ENCODE data around the gene PITPNC1. TPM values are rescaled to one million over a fixed set of nuclear protein-coding genes. Genes with fewer than 3 reads are reported as not detected.
"Not testable (repeated sequence)": the region's sequence is repeated elsewhere in the genome, so short reads cannot be mapped to it uniquely, and the experiment has no call there.

PITPNC1 gene
- total and polyA plus RNA-seq, 4 experiments from 2014 or later, result 68.4 to 124 (median 89.9) TPM

DNA sequence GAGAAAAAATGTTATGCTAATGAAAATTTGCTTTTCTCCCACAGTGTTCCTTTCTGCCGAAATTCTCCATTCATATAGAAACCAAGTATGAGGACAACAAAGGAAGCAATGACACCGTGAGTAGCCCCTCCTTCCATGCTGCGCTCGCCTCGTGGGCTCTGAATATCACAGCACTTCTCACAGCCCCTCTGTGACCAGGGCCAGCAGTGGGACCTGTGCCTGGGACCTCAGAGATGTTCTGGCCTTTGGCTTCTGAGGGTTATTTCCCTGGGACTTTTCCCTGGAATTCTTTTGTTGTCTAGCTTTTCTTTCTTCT lies 201.0 kb downstream of the PITPNC1 start:
- peak overlapping the region in 2 of 7 donors; percentile 9 to 11 for H3K27ac Mint-ChIP-seq
- POLR2A ChIA-PET (ENCODE audit: partially characterized antibody), result no interaction called here
- H3K4me1 Mint-ChIP-seq, result peaks cover 3 to 13% (median 7%) of the 10 kb centered on the region in 4 donors
- H3K9me3 Mint-ChIP-seq, result peaks cover 0 to 2% (median 0%) of the 10 kb centered on the region in 8 donors
- H3K27me3 ChIP-seq (ENCODE audit: insufficient read depth, low read length), result no peaks in the 10 kb centered on the region
- no peak overlapping the region for H3K4me3 Mint-ChIP-seq
- intact Hi-C loops (cut with micrococcal nuclease), result no loop called here
- H3K27ac ChIP-seq (ENCODE audit: low read depth, low read length), result no peak overlapping the region
- H3K36me3 Mint-ChIP-seq, result peaks cover 16 to 32% of the 10 kb centered on the region in 2 donors
- H3K27me3 Mint-ChIP-seq, result no peaks in the 10 kb centered on the region
- H3K36me3 ChIP-seq (ENCODE audit: insufficient read depth, low read length), result peaks cover 8% of the 10 kb centered on the region
- no peak overlapping the region for H3K4me3 ChIP-seq (ENCODE audit: low read length in 2 of 2)
- CTCF ChIA-PET (ENCODE audit: partially characterized antibody), result no interaction called here
- no peaks in the 10 kb centered on the region for H3K4me1 ChIP-seq (ENCODE audit: insufficient read depth, low read length)
- DNase-seq, result no peak
- no peaks in the 10 kb centered on the region for H3K9me3 ChIP-seq (ENCODE audit: control insufficient read depth in 1 of 2, low read length in 2 of 2)

DNA sequence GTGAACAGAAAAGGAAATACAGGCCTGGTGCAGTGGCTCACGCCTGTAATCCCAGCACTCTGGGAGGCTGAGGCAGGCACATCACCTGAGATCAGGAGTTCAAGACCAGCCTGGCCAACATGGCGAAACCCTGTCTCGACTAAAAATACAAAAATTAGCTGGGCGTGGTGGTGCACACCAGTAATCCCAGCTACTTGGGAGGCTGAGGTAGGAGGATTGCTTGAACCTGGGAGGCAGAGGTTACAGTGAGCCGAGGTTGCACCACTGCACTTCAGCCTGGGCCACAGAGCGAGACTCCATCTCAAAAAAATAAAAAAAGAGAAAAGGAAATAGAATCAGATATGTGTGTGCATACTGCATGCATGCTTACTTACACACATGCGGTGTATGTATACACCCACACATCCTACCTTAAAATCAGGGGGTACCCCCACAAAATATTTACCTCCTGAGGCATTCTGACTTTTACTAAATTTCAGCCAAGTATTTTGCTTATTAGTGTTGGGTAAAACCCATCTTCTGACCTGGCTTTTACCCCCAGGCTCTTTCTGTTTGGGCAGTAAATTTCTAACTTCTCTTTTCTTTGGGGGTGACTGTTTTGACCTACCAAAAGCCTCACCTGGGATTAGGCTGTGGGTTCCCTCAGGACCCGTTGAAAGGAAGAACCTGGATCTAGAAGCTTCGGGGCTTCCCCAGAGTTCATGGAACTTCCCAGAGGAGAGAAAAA lies 201.8 kb downstream of the PITPNC1 start:
- H3K27ac ChIP-seq (ENCODE audit: low read depth, low read length); H3K4me3 Mint-ChIP-seq; H3K4me3 ChIP-seq (ENCODE audit: low read length in 2 of 2); H3K36me3 ChIP-seq (ENCODE audit: insufficient read depth, low read length); DNase-seq; H3K27me3 Mint-ChIP-seq; POLR2A ChIA-PET (ENCODE audit: partially characterized antibody); H3K27me3 ChIP-seq (ENCODE audit: insufficient read depth, low read length); intact Hi-C loops (cut with micrococcal nuclease); CTCF ChIA-PET (ENCODE audit: partially characterized antibody); H3K9me3 Mint-ChIP-seq; H3K9me3 ChIP-seq (ENCODE audit: control insufficient read depth in 1 of 2, low read length in 2 of 2); H3K4me1 ChIP-seq (ENCODE audit: insufficient read depth, low read length): not testable (repeated sequence)
- peaks cover 13 to 31% of the 10 kb centered on the region in 2 donors for H3K36me3 Mint-ChIP-seq
- peaks cover 0 to 11% (median 6%) of the 10 kb centered on the region in 4 donors for H3K4me1 Mint-ChIP-seq
- peak overlapping the region in 2 of 7 donors; percentile 9 to 74 for H3K27ac Mint-ChIP-seq

DNA sequence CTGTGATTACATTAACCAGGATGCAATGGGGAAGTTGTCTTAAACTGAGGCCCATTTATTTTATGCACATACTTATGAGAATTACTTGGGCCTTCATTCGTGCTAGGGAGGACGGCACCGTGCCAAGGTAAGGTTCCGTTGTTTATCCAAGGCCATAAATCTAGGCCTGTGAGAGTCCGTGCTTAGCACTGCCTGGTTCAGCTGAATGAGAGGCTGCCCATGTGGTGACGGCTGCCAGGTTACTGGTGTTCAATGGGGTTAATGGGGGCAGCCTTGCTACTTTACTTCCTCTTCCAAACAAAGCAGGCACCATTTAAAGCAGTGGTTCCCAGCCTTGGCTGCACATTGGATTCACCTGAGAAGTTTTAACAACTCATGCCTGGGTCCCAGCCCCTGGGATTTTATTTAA lies 205.6 kb downstream of the PITPNC1 start:
- Mint-ChIP-seq H3K4me1 (peaks cover 5 to 9% (median 7%) of the 10 kb centered on the region in 4 donors), H3K27ac (no peak overlapping the region), H3K4me3 (no peak overlapping the region), H3K36me3 (peaks cover 45 to 49% of the 10 kb centered on the region in 2 donors), H3K9me3 (peaks cover 0 to 3% (median 0%) of the 10 kb centered on the region in 8 donors), H3K27me3 (no peaks in the 10 kb centered on the region)
- intact Hi-C loops (cut with micrococcal nuclease), result no loop called here
- no peak for DNase-seq
- POLR2A ChIA-PET (ENCODE audit: partially characterized antibody), result interaction anchor here (0.5 kb wide), 1 partner anchor 88 kb away, joined by 4 read pairs; no protein-coding TSS in a partner anchor
- Histone ChIP-seq H3K9me3 (ENCODE audit: control insufficient read depth in 1 of 2, low read length in 2 of 2) (no peaks in the 10 kb centered on the region), H3K36me3 (ENCODE audit: insufficient read depth, low read length) (peaks cover 8% of the 10 kb centered on the region), H3K4me1 (ENCODE audit: insufficient read depth, low read length) (no peaks in the 10 kb centered on the region), H3K27ac (ENCODE audit: low read depth, low read length) (no peak overlapping the region), H3K27me3 (ENCODE audit: insufficient read depth, low read length) (no peaks in the 10 kb centered on the region), H3K4me3 (ENCODE audit: low read length in 2 of 2) (no peak overlapping the region)
- CTCF ChIA-PET (ENCODE audit: partially characterized antibody), result interaction anchor here (1.4 kb wide), 1 partner anchor 12 kb away, joined by 3 read pairs; no protein-coding TSS in a partner anchor

DNA sequence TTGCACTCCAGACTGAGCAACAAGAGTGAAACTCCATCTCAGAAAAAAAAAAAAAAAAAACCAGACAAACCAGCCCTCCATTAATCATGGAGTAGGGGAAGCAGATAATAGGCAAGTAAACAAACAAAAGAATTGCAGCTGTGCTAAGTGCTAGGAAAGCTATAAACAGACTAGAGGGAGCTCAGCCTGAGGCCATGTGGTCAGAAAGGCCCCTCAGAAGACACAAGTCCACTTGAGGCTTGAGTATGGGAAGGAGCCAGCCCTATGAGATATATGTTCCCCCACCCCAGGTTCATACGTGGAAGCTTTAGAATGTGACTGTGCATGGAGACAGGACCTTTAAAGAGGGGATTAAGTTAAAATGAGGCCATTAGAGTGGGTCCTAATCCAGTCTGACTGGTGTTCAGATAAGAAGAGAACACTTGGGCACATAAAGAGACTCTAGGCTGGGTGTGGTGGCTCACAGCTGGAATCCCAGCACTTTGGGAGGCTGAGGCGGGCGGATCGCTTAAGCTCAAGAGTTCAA lies 208.1 kb downstream of the PITPNC1 start:
- no peaks in the 10 kb centered on the region for H3K4me1 ChIP-seq (ENCODE audit: insufficient read depth, low read length)
- no peak overlapping the region for H3K4me3 Mint-ChIP-seq
- peaks cover 0 to 4% (median 0%) of the 10 kb centered on the region in 8 donors for H3K9me3 Mint-ChIP-seq
- POLR2A ChIA-PET (ENCODE audit: partially characterized antibody), result no interaction called here
- H3K4me3 ChIP-seq (ENCODE audit: low read length in 2 of 2), result no peak overlapping the region
- H3K9me3 ChIP-seq (ENCODE audit: control insufficient read depth in 1 of 2, low read length in 2 of 2), result no peaks in the 10 kb centered on the region
- peaks cover 6 to 13% (median 10%) of the 10 kb centered on the region in 4 donors for H3K4me1 Mint-ChIP-seq
- CTCF ChIA-PET (ENCODE audit: partially characterized antibody), result interaction anchor here (0.6 to 1.5 kb wide), 3 partner anchors 24 to 365 kb away, joined by 3 to 4 read pairs (median 4); no protein-coding TSS in a partner anchor
- peaks cover 37 to 44% of the 10 kb centered on the region in 2 donors for H3K36me3 Mint-ChIP-seq
- intact Hi-C loops (cut with micrococcal nuclease), result no loop called here
- no peaks in the 10 kb centered on the region for H3K27me3 Mint-ChIP-seq
- no peak for DNase-seq
- no peak overlapping the region for H3K27ac ChIP-seq (ENCODE audit: low read depth, low read length)
- H3K27ac Mint-ChIP-seq, result peak overlapping the region in 2 of 7 donors; percentile 15 to 57
- no peaks in the 10 kb centered on the region for H3K27me3 ChIP-seq (ENCODE audit: insufficient read depth, low read length)
- no peaks in the 10 kb centered on the region for H3K36me3 ChIP-seq (ENCODE audit: insufficient read depth, low read length)

DNA sequence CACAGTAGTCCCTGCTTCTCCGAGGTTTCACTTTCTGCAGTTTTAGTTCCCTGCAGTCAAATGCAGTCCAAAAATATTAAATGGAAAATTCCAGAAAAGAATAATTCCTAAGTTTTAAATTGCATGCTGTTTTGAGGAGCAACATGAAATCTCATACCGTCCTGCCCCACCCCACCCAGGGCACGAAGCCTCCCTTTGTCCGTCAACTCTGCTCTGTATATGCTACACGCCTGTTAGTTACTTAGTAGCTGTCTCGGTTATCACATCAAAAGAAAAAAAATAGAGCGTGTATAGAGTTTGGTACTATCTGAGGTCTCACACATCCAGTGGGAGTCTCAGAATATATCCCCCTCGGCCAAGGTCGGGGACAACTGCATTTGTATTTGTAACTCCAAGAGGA lies 211.2 kb downstream of the PITPNC1 start:
- Mint-ChIP-seq H3K27ac (peak overlapping the region in 5 of 7 donors; percentile 35 to 74 (median 64)), H3K9me3 (peaks cover 0 to 1% (median 0%) of the 10 kb centered on the region in 8 donors), H3K4me3 (no peak overlapping the region), H3K4me1 (peaks cover 6 to 18% (median 11%) of the 10 kb centered on the region in 4 donors), H3K36me3 (peaks cover 32 to 59% of the 10 kb centered on the region in 2 donors), H3K27me3 (no peaks in the 10 kb centered on the region)
- no peak overlapping the region for H3K4me3 ChIP-seq (ENCODE audit: low read length in 2 of 2)
- no peaks in the 10 kb centered on the region for H3K27me3 ChIP-seq (ENCODE audit: insufficient read depth, low read length)
- POLR2A ChIA-PET (ENCODE audit: partially characterized antibody), result no interaction called here
- CTCF ChIA-PET (ENCODE audit: partially characterized antibody), result no interaction called here
- H3K4me1 ChIP-seq (ENCODE audit: insufficient read depth, low read length), result no peaks in the 10 kb centered on the region
- no peak overlapping the region for H3K27ac ChIP-seq (ENCODE audit: low read depth, low read length)
- H3K9me3 ChIP-seq (ENCODE audit: control insufficient read depth in 1 of 2, low read length in 2 of 2), result no peaks in the 10 kb centered on the region
- H3K36me3 ChIP-seq (ENCODE audit: insufficient read depth, low read length), result no peaks in the 10 kb centered on the region
- intact Hi-C loops (cut with micrococcal nuclease), result no loop called here
- no peak for DNase-seq

DNA sequence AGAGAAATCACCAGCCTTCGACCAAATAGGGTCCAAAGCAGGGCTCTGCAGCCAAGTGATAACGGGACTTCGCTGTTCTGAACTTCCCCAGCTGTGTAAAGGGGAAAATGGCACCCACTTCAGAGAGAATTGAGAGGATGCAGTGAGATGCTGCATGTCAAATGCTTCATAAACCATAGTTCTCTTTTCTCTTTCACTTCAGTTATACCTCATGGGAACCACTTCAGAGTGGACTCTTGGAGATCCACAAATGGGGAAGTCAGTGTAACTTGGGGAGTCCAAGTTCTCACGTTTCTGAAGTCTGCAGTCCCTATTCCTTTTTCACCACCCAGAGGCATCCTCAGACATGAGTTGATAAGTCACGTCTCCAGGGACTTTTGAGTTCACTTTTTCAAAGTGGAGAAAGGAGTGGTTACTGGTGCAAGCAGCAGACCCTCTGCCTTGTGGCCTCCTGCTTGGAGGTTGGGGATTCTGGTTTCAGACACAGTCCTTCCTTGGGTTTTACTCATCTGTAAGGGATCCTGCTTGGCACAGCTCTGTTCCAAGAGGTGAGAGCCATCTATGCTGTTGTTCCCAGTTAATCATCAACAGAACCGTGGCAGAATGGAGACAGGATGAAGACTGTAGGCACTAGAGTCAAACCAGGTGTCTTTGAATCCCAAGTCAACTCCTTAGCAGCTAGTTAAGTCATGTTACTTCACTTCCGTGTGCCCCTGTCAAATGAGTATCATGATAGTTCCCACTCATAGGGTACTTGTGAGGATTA lies 217.2 kb downstream of the PITPNC1 start:
- Histone ChIP-seq H3K27ac (ENCODE audit: low read depth, low read length) (no peak overlapping the region), H3K27me3 (ENCODE audit: insufficient read depth, low read length) (no peaks in the 10 kb centered on the region), H3K36me3 (ENCODE audit: insufficient read depth, low read length) (no peaks in the 10 kb centered on the region), H3K4me1 (ENCODE audit: insufficient read depth, low read length) (no peaks in the 10 kb centered on the region), H3K9me3 (ENCODE audit: control insufficient read depth in 1 of 2, low read length in 2 of 2) (no peaks in the 10 kb centered on the region), H3K4me3 (ENCODE audit: low read length in 2 of 2) (no peak overlapping the region)
- Mint-ChIP-seq H3K27me3 (no peaks in the 10 kb centered on the region), H3K9me3 (no peaks in the 10 kb centered on the region), H3K4me3 (no peak overlapping the region), H3K4me1 (peaks cover 9 to 12% (median 11%) of the 10 kb centered on the region in 4 donors), H3K36me3 (peaks cover 17 to 27% of the 10 kb centered on the region in 2 donors), H3K27ac (peak overlapping the region in 3 of 7 donors; percentile 17 to 43 (median 36))
- intact Hi-C loops (cut with micrococcal nuclease), result no loop called here
- ChIA-PET POLR2A (ENCODE audit: partially characterized antibody) (no interaction called here), CTCF (ENCODE audit: partially characterized antibody) (interaction anchor here (1.2 to 2.0 kb wide), 4 partner anchors 12 to 219 kb away, joined by 3 to 4 read pairs (median 4); no protein-coding TSS in a partner anchor)
- DNase-seq, result no peak

DNA sequence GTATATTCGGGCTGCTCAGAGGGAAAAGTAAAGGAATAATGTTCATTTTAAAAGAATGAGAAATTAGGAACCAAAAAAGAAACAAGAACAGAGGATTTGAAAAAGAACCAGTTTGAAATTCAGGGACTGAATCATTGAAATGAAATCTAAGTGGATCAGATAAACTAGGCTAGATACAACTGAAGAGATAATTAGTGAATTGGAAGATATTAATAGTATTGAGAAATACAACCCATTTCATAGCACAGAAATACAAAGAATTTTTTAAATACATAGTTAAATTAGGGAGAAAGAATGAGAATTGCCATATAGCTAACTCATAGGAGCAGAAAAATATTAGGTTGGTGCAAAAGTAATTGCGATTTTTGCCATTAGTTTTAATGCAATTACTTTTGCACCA lies 223.3 kb downstream of the PITPNC1 start:
- Mint-ChIP-seq H3K36me3 (peaks cover 3 to 4% of the 10 kb centered on the region in 2 donors), H3K4me1 (peaks cover 11 to 20% (median 18%) of the 10 kb centered on the region in 4 donors), H3K27ac (peak overlapping the region in 2 of 7 donors; percentile 65 to 72), H3K9me3 (no peaks in the 10 kb centered on the region), H3K27me3 (no peaks in the 10 kb centered on the region), H3K4me3 (no peak overlapping the region)
- intact Hi-C loops (cut with micrococcal nuclease), result loop anchor here (5.0 kb wide), 1 partner anchor 87 kb away; no protein-coding TSS in a partner anchor
- ChIA-PET CTCF (ENCODE audit: partially characterized antibody) (interaction anchor here (0.8 to 3.3 kb wide), 2 partner anchors 87 to 225 kb away, joined by 3 to 29 read pairs; partner anchors contain the start of gene PITPNC1), POLR2A (ENCODE audit: partially characterized antibody) (no interaction called here)
- no peaks in the 10 kb centered on the region for H3K9me3 ChIP-seq (ENCODE audit: control insufficient read depth in 1 of 2, low read length in 2 of 2)
- no peak overlapping the region for H3K4me3 ChIP-seq (ENCODE audit: low read length in 2 of 2)
- H3K36me3 ChIP-seq (ENCODE audit: insufficient read depth, low read length), result no peaks in the 10 kb centered on the region
- DNase-seq, result no peak
- H3K27me3 ChIP-seq (ENCODE audit: insufficient read depth, low read length), result no peaks in the 10 kb centered on the region
- no peak overlapping the region for H3K27ac ChIP-seq (ENCODE audit: low read depth, low read length)
- no peaks in the 10 kb centered on the region for H3K4me1 ChIP-seq (ENCODE audit: insufficient read depth, low read length)

Data from CD4-positive, alpha-beta memory T cell (primary cell).